ENCODE measurements around the gene POLR1B.
"Not testable (repeated sequence)": the region's sequence is repeated elsewhere in the genome, so short reads cannot be mapped to it uniquely, and the experiment has no call there.

- not testable (repeated sequence) for TF ChIP-seq CTCF, EZH2 (IDR thresholded peaks at IDR 0.05)
Observed at GRCh38 chr2:112509239-112509998, 32.8 kb upstream of the POLR1B start.
